Neural progenitor cell (in vitro differentiated cells): Measurements from ENCODE around the gene ST6GALNAC1. TPM values are rescaled to one million over a fixed set of nuclear protein-coding genes. Genes with fewer than 3 reads are reported as not detected.

Experiments
- DNase-seq: peaks from one replicate; pipeline ENCODE4 v3.0.0-alpha.2; 2016; ENCODE audit warnings: low spot score
- H2AFZ ChIP-seq: fragments of 200-600 bp; sonication (generic); replicated peaks from 2 replicates; pipeline ENCODE4 v1.6.1; 2016; ENCODE audit warnings: antibody characterized with exemption
- H3F3A ChIP-seq: fragments of 200-600 bp; sonication (generic); 2 replicates; pipeline ENCODE4 v1.6.1; 2016; ENCODE audit warnings: antibody characterized with exemption, low read depth
- H3K27ac ChIP-seq: fragments of 200-600 bp; sonication (generic); 2 replicates; pipeline ENCODE4 v1.5.1; 2016; ENCODE audit warnings: mild to moderate bottlenecking
- H3K27me3 ChIP-seq: fragments of 200-600 bp; sonication (generic); 2 replicates; pipeline ENCODE4 v1.6.1; 2016; ENCODE audit warnings: mild to moderate bottlenecking, moderate library complexity
- H3K36me3 ChIP-seq: fragments of 200-600 bp; sonication (generic); 2 replicates; pipeline ENCODE4 v1.5.1; 2016
- H3K4me1 ChIP-seq: fragments of 200-600 bp; sonication (generic); 2 replicates; pipeline ENCODE4 v1.6.1; 2016; ENCODE audit warnings: mixed run types
- H3K4me2 ChIP-seq: fragments of 200-600 bp; sonication (generic); 2 replicates; pipeline ENCODE4 v1.6.1; 2016
- H3K4me3 ChIP-seq: fragments of 200-600 bp; sonication (generic); 2 replicates; pipeline ENCODE4 v1.5.1; 2016
- H3K79me2 ChIP-seq: fragments of 200-600 bp; sonication (generic); 2 replicates; pipeline ENCODE4 v1.6.1; 2016; ENCODE audit warnings: low read depth
- H3K9ac ChIP-seq: fragments of 200-600 bp; sonication (generic); 2 replicates; pipeline ENCODE4 v1.6.1; 2016
- H3K9me3 ChIP-seq: fragments of 200-600 bp; sonication (generic); 2 replicates; pipeline ENCODE4 v1.5.1; 2016; ENCODE audit warnings: low read depth
- H4K20me1 ChIP-seq: fragments of 200-600 bp; sonication (generic); 2 replicates; pipeline ENCODE4 v1.6.1; 2016; ENCODE audit warnings: low read depth
- H3K27ac Mint-ChIP-seq: 3 replicates; pipeline ENCODE4 v1.8.0; 2021; ENCODE audit warnings: mixed read lengths
- H3K27me3 Mint-ChIP-seq: 2 replicates; pipeline ENCODE4 v1.8.0; 2022; ENCODE audit warnings: low read depth, mild to moderate bottlenecking, inconsistent platforms, moderate library complexity, mixed read lengths; ENCODE audit not compliant: insufficient read depth
- H3K36me3 Mint-ChIP-seq: 3 replicates; pipeline ENCODE4 v1.8.0; 2021; ENCODE audit warnings: mixed read lengths
- H3K4me1 Mint-ChIP-seq: 3 replicates; pipeline ENCODE4 v1.8.0; 2021; ENCODE audit warnings: mixed read lengths
- H3K4me3 Mint-ChIP-seq: 3 replicates; pipeline ENCODE4 v1.8.0; 2021; ENCODE audit warnings: mild to moderate bottlenecking, moderate library complexity, mixed read lengths
- H3K9me3 Mint-ChIP-seq: 3 replicates; pipeline ENCODE4 v1.8.0; 2020; ENCODE audit warnings: mixed read lengths
- EZH2 ChIP-seq: fragments of 200-600 bp; sonication (generic); IDR thresholded peaks from 2 replicates; pipeline ENCODE4 v1.6.1; 2017; ENCODE audit warnings: antibody characterized with exemption, mild to moderate bottlenecking, moderate library complexity
- EZH2phosphoT487 ChIP-seq: fragments of 200-600 bp; sonication (generic); IDR thresholded peaks from 2 replicates; pipeline ENCODE4 v1.6.1; 2017; ENCODE audit warnings: antibody characterized with exemption
- total RNA-seq: library from RNA; depleted of rRNA; stranded (reverse); fragments of >200 nt; gene quantifications from 2 replicates; pipeline ENCODE4 v1.2.3, GENCODE V29; 2015; ENCODE audit warnings: low replicate concordance
- TF ChIP-seq, protein P1 (sequence below): fragments of 200-600 bp; sonication (generic); IDR thresholded peaks from 2 replicates; pipeline ENCODE4 v1.5.1; 2017; ENCODE audit warnings: antibody characterized with exemption, mild to moderate bottlenecking

Gene ST6GALNAC1
- total RNA-seq, 1 donor from 2014 or later = not detected

DNA sequence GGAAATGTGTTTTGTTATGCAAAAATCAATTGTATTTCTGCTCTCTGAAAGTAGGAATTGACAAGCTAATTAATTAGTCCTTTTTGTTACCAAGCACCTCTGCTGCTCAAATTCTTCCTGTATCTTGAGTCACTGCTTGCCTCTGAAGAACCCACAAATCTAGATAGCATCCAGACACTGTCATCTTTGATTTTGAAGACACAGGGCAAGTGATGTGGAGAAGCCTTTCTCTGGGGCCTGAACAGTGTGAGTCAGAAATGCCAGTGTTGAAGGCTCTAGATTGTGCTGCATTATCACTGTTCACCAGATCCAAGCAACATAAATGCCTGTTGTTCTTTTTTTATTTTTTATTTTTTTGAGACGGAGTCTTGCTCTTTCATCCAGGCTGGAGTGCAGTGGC is 10.9 kb upstream of the ST6GALNAC1 start:
- no peak overlapping the region for H3K27ac ChIP-seq
- no peak overlapping the region for H3K4me3 Mint-ChIP-seq
- no peaks in the 10 kb centered on the region for H3K27me3 ChIP-seq
- no peaks in the 10 kb centered on the region for H4K20me1 ChIP-seq
- H3K9me3 Mint-ChIP-seq = peaks cover 7% of the 10 kb centered on the region
- no peak for TF ChIP-seq EZH2
- TF ChIP-seq, protein P1, sequence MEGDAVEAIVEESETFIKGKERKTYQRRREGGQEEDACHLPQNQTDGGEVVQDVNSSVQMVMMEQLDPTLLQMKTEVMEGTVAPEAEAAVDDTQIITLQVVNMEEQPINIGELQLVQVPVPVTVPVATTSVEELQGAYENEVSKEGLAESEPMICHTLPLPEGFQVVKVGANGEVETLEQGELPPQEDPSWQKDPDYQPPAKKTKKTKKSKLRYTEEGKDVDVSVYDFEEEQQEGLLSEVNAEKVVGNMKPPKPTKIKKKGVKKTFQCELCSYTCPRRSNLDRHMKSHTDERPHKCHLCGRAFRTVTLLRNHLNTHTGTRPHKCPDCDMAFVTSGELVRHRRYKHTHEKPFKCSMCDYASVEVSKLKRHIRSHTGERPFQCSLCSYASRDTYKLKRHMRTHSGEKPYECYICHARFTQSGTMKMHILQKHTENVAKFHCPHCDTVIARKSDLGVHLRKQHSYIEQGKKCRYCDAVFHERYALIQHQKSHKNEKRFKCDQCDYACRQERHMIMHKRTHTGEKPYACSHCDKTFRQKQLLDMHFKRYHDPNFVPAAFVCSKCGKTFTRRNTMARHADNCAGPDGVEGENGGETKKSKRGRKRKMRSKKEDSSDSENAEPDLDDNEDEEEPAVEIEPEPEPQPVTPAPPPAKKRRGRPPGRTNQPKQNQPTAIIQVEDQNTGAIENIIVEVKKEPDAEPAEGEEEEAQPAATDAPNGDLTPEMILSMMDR = no peak
- no peak overlapping the region for H3K4me3 ChIP-seq
- no peaks in the 10 kb centered on the region for H3K79me2 ChIP-seq
- no peak for DNase-seq
- no peak overlapping the region for H3K4me2 ChIP-seq
- H3K27me3 Mint-ChIP-seq = peaks cover 8% of the 10 kb centered on the region
- no peaks in the 10 kb centered on the region for H3K9me3 ChIP-seq
- no peak overlapping the region for H2AFZ ChIP-seq
- no peak overlapping the region for H3K27ac Mint-ChIP-seq
- H3K36me3 Mint-ChIP-seq = no peaks in the 10 kb centered on the region
- H3K4me1 ChIP-seq = no peaks in the 10 kb centered on the region
- H3K4me1 Mint-ChIP-seq = peaks cover 4% of the 10 kb centered on the region
- H3K36me3 ChIP-seq = no peaks in the 10 kb centered on the region
- no peak overlapping the region for H3K9ac ChIP-seq
- H3F3A ChIP-seq = no peaks in the 10 kb centered on the region

DNA sequence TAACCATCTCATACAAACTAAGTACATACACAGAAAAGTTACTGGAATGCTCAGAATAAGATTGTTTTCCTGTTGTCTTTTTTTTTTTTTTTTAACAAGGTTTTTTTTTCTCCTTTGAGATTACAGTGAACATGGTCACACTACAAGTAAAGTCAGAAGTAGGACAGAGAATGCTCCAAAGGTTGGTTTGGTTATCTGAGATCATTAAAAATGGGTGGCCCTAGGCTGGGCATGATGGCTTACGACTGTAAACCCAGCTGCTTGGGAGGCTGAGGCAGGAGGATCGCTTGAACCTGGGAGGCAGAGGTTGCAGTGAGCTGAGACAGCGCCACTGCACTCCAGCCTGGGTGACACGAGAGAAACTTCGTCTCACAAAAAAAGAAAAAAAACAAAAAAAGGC is 6.9 kb upstream of the ST6GALNAC1 start:
- no peaks in the 10 kb centered on the region for H3K36me3 ChIP-seq
- no peaks in the 10 kb centered on the region for H4K20me1 ChIP-seq
- no peak overlapping the region for H3K9ac ChIP-seq
- H3K27me3 Mint-ChIP-seq = peaks cover 10% of the 10 kb centered on the region
- no peaks in the 10 kb centered on the region for H3F3A ChIP-seq
- H3K4me3 Mint-ChIP-seq = no peak overlapping the region
- no peaks in the 10 kb centered on the region for H3K9me3 ChIP-seq
- no peaks in the 10 kb centered on the region for H3K4me1 ChIP-seq
- no peak overlapping the region for H3K4me3 ChIP-seq
- no peaks in the 10 kb centered on the region for H3K4me1 Mint-ChIP-seq
- H3K27ac Mint-ChIP-seq = no peak overlapping the region
- no peak overlapping the region for H3K4me2 ChIP-seq
- no peaks in the 10 kb centered on the region for H3K36me3 Mint-ChIP-seq
- H2AFZ ChIP-seq = no peak overlapping the region
- H3K27me3 ChIP-seq = no peaks in the 10 kb centered on the region
- no peaks in the 10 kb centered on the region for H3K79me2 ChIP-seq
- H3K9me3 Mint-ChIP-seq = peaks cover 18% of the 10 kb centered on the region
- TF ChIP-seq EZH2phosphoT487 = no peak
- no peak overlapping the region for H3K27ac ChIP-seq
- no peak for DNase-seq

DNA sequence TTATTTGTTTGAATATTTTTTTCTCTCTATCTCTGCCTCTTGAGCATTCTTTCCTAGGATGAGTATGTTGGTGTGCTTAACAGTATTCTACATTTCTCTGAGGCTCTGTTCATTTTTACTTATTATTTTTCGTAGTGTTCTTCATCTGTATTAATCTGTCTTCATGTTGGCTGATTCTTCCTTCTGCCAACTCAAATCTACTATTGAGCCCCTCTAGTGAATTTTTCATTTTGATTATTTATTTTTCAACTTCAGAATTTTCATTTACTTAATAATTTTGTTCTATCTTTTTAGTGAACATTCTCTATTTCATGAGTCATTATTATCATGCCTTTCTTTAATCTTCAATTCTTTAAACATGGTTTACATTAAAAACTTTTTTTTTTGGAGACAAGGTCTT is 3.2 kb upstream of the ST6GALNAC1 start:
- Histone ChIP-seq H3K4me1 (no peaks in the 10 kb centered on the region), H3F3A (no peaks in the 10 kb centered on the region), H3K4me3 (no peak overlapping the region), H3K4me2 (no peak overlapping the region), H2AFZ (no peak overlapping the region), H3K36me3 (no peaks in the 10 kb centered on the region), H4K20me1 (no peaks in the 10 kb centered on the region), H3K9ac (no peak overlapping the region), H3K79me2 (no peaks in the 10 kb centered on the region), H3K27me3 (no peaks in the 10 kb centered on the region), H3K27ac (no peak overlapping the region), H3K9me3 (no peaks in the 10 kb centered on the region)
- Mint-ChIP-seq H3K4me3 (no peak overlapping the region), H3K4me1 (no peaks in the 10 kb centered on the region), H3K27me3 (peaks cover 5% of the 10 kb centered on the region), H3K36me3 (no peaks in the 10 kb centered on the region), H3K9me3 (peaks cover 15% of the 10 kb centered on the region), H3K27ac (no peak overlapping the region)
- TF ChIP-seq EZH2 = no peak
- no peak for DNase-seq

DNA sequence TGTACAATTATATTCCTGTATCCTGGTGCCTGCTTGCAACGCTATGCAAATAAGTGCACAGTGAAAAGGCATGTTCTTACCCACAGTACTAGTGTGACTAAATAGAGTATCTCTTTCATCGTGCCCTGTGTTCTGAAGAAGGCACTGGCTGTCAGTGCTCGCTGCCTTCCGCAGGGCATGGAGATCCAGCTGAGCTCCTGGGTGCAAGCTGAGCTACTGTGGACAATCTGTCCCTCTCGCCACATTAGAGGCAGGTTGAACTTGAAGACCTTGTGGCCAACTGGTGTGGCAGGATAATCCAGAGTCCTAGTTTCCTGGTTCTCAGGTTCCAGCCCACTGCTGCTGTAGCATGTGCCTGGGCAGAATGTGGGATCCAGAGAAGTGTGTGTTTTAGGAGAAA is 1.9 kb upstream of the ST6GALNAC1 start:
- no peak overlapping the region for H2AFZ ChIP-seq
- DNase-seq = no peak
- H3K27ac ChIP-seq = no peak overlapping the region
- no peaks in the 10 kb centered on the region for H3K79me2 ChIP-seq
- no peaks in the 10 kb centered on the region for H3K27me3 ChIP-seq
- H3K36me3 ChIP-seq = no peaks in the 10 kb centered on the region
- H3K4me3 ChIP-seq = no peak overlapping the region
- Mint-ChIP-seq H3K36me3 (no peaks in the 10 kb centered on the region), H3K4me3 (no peak overlapping the region), H3K27ac (no peak overlapping the region), H3K27me3 (peaks cover 4% of the 10 kb centered on the region), H3K4me1 (peaks cover 7% of the 10 kb centered on the region), H3K9me3 (peaks cover 14% of the 10 kb centered on the region)
- H3K4me1 ChIP-seq = no peaks in the 10 kb centered on the region
- H3K9me3 ChIP-seq = no peaks in the 10 kb centered on the region
- no peaks in the 10 kb centered on the region for H3F3A ChIP-seq
- TF ChIP-seq EZH2 (no peak), EZH2phosphoT487 (no peak)
- TF ChIP-seq, protein P1 = no peak
- H3K4me2 ChIP-seq = no peak overlapping the region
- no peak overlapping the region for H3K9ac ChIP-seq
- H4K20me1 ChIP-seq = no peaks in the 10 kb centered on the region
